K562 (cell line): ENCODE measurements around the gene PDZRN3.

Experiments used
- CTCF ChIP-seq, 3 experiments: IDR thresholded peaks in 2 of 3; conservative IDR thresholded peaks in 1 of 3; 2 replicates each; pipeline ENCODE4 v1.5.1; 2011 to 2012; ENCODE audit warnings: low read length in 3 of 3, mild to moderate bottlenecking in 3 of 3, control low read depth in 2 of 3, improper control_type of control experiment in 1 of 3, inconsistent platforms in 1 of 3, low read depth in 1 of 3, mixed read lengths in 1 of 3, moderate library complexity in 1 of 3; ENCODE audit not compliant: insufficient read depth in 2 of 3
- POLR2A ChIP-seq: fragments of 450-650 bp; conservative IDR thresholded peaks from 2 replicates; pipeline ENCODE4 v1.6.1; 2016
- SRF ChIP-seq, 2 experiments: fragments of 250-450, 450-650 bp in 1 of 2; sonication (Bioruptor Pico) in 1 of 2; sonication (generic) in 1 of 2; formaldehyde crosslinking; IDR thresholded peaks; 2 replicates each; pipeline versions ENCODE4 v1.5.0 to v1.5.1; 2020 to 2022; ENCODE audit warnings: mild to moderate bottlenecking in 1 of 2, missing genetic modification reagents in 1 of 2
- TRIM24 ChIP-seq, 2 experiments: fragments of 450-650 bp; IDR thresholded peaks; 2 replicates each; pipeline ENCODE4 v1.6.1; 2016
- ZFPM2 ChIP-seq: fragments of 250-450 bp; sonication (Bioruptor Pico); IDR thresholded peaks from 2 replicates; pipeline ENCODE4 v1.5.1; 2022; ENCODE audit warnings: mild to moderate bottlenecking

- no peak for TF ChIP-seq POLR2A
- TF ChIP-seq CTCF (IDR thresholded peaks at IDR 0.05 in 2 of 3, conservative IDR thresholded peaks at IDR 0.05 in 1 of 3; ENCODE audit: insufficient read depth in 2 of 3, low read depth in 1 of 3, low read length in 3 of 3) = no peak
- no peak for TF ChIP-seq ZFPM2 (CRISPR knock-in tag)
- no peak for TF ChIP-seq SRF (CRISPR knock-in tag; IDR thresholded peaks at IDR 0.05)
- TF ChIP-seq TRIM24 (IDR thresholded peaks at IDR 0.05) = no peak
Observed at GRCh38 chr3:73618461-73618860, 6.3 kb downstream of the PDZRN3 start.
